HUES6 (cell line): ENCODE measurements around the gene PRR23E.

Source experiments
- H3K27ac ChIP-seq: 2 replicates; pipeline ENCODE4 v1.7.0; 2013; ENCODE audit warnings: low read depth, mild to moderate bottlenecking, low read length, inconsistent platforms
- H3K27me3 ChIP-seq: 2 replicates; pipeline ENCODE4 v1.6.1; 2013; ENCODE audit warnings: low read length; ENCODE audit not compliant: control insufficient read depth, insufficient read depth
- H3K36me3 ChIP-seq: 2 replicates; pipeline ENCODE4 v1.6.1; 2013; ENCODE audit warnings: low read length; ENCODE audit not compliant: control insufficient read depth, insufficient read depth
- H3K4me1 ChIP-seq: 2 replicates; pipeline ENCODE4 v1.6.1; 2013; ENCODE audit warnings: low read length; ENCODE audit not compliant: control insufficient read depth, insufficient read depth
- H3K4me3 ChIP-seq: 2 replicates; pipeline ENCODE4 v1.5.1; 2013; ENCODE audit warnings: low read depth, low read length
- H3K9ac ChIP-seq: one replicate; pipeline ENCODE4 v1.6.1; 2013; ENCODE audit warnings: mild to moderate bottlenecking, low read length
- H3K9me3 ChIP-seq: 2 replicates; pipeline ENCODE4 v1.6.1; 2013; ENCODE audit warnings: low read depth, low read length; ENCODE audit not compliant: control insufficient read depth, insufficient read depth

Gene PRR23E

GRCh38 chr3:127153506-127153815 lies 39.5 kb upstream of the PRR23E start:
- Histone ChIP-seq H3K27ac (no peak overlapping the region), H3K36me3 (no peaks in the 10 kb centered on the region), H3K4me1 (no peaks in the 10 kb centered on the region), H3K9ac (no peak overlapping the region), H3K4me3 (no peak overlapping the region), H3K27me3 (no peaks in the 10 kb centered on the region; the same call in 1 of the 2 replicates), H3K9me3 (no peaks in the 10 kb centered on the region; the same call in 1 of the 2 replicates)

- H3K9ac ChIP-seq: no peak overlapping the region
- H3K4me3 ChIP-seq: no peak overlapping the region
- no peaks in the 10 kb centered on the region for H3K36me3 ChIP-seq
- H3K27ac ChIP-seq: no peak overlapping the region
- peaks cover 4% of the 10 kb centered on the region; the same call in 1 of the 2 replicates for H3K4me1 ChIP-seq
- no peaks in the 10 kb centered on the region; the same call in 1 of the 2 replicates for H3K9me3 ChIP-seq
- peaks cover 9% of the 10 kb centered on the region; the same call in 1 of the 2 replicates for H3K27me3 ChIP-seq
Measured at GRCh38 chr3:127156338-127157050, 36.4 kb upstream of the PRR23E start.

- peaks cover 9% of the 10 kb centered on the region; the same call in 1 of the 2 replicates for H3K27me3 ChIP-seq
- peaks cover 4% of the 10 kb centered on the region; the same call in 1 of the 2 replicates for H3K4me1 ChIP-seq
- H3K27ac ChIP-seq: no peak overlapping the region
- no peaks in the 10 kb centered on the region; the same call in 1 of the 2 replicates for H3K9me3 ChIP-seq
- no peak overlapping the region for H3K4me3 ChIP-seq
- H3K36me3 ChIP-seq: no peaks in the 10 kb centered on the region
- no peak overlapping the region for H3K9ac ChIP-seq
Measured at GRCh38 chr3:127157171-127157828, 35.6 kb upstream of the PRR23E start.

- Histone ChIP-seq H3K27ac (no peak overlapping the region), H3K4me3 (no peak overlapping the region), H3K36me3 (no peaks in the 10 kb centered on the region), H3K9me3 (no peaks in the 10 kb centered on the region; the same call in 1 of the 2 replicates), H3K9ac (no peak overlapping the region), H3K27me3 (peaks cover 9% of the 10 kb centered on the region; the same call in 1 of the 2 replicates), H3K4me1 (peaks cover 4% of the 10 kb centered on the region; the same call in 1 of the 2 replicates)
Measured at GRCh38 chr3:127158614-127159229, 34.2 kb upstream of the PRR23E start.

DNA sequence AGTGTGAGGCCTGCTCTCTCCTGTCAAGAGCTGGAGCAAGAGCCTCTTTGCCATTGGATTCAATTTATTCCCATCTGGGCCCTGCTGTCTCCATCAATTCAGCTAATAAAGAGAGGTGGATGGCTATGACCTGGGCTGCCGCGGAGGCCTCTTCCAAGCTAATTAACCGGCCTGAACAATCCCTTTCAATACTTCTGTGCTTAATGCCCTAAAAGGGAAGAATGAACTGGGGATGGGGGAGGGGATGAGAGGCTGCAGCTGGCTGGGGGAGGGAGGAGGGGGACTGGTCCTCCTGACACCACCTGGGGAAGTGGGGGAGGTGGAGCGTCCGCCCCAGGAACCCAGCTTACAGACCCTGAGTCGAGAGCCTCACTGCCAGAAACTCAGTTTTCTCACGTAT lies 33.4 kb upstream of the PRR23E start:
- no peaks in the 10 kb centered on the region for H3K36me3 ChIP-seq
- no peaks in the 10 kb centered on the region; the same call in 1 of the 2 replicates for H3K9me3 ChIP-seq
- no peak overlapping the region for H3K27ac ChIP-seq
- no peak overlapping the region for H3K4me3 ChIP-seq
- H3K9ac ChIP-seq: no peak overlapping the region
- H3K4me1 ChIP-seq: peaks cover 4% of the 10 kb centered on the region; the same call in 1 of the 2 replicates
- peaks cover 9% of the 10 kb centered on the region; the same call in 1 of the 2 replicates for H3K27me3 ChIP-seq

DNA sequence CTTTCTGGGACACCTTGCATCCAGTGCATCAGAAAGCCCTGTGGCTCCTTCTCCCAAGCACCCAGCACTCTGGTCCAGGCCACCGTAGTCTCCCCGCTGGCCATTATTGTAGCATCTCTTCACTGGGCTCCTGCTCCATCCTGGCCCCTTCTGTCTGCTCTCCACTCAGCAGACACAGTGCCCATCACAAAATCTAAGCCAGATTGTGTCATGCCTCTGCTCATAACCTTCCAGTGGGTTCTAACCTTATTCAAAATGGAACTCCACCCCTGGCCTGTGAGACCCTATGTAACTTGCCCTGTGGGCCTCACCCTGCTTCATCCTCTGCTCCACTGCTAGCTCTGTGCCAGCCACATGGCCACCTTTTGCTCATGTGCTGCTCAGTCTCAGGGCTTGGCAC lies 31.7 kb upstream of the PRR23E start:
- H3K9me3 ChIP-seq: no peaks in the 10 kb centered on the region
- no peak overlapping the region for H3K9ac ChIP-seq
- H3K36me3 ChIP-seq: no peaks in the 10 kb centered on the region
- H3K4me1 ChIP-seq: peaks cover 4% of the 10 kb centered on the region; the same call in 1 of the 2 replicates
- no peak overlapping the region for H3K27ac ChIP-seq
- no peak overlapping the region for H3K4me3 ChIP-seq
- H3K27me3 ChIP-seq: peaks cover 9% of the 10 kb centered on the region; the same call in 1 of the 2 replicates

- Histone ChIP-seq H3K9me3 (no peaks in the 10 kb centered on the region), H3K36me3 (no peaks in the 10 kb centered on the region)
Measured at GRCh38 chr3:127161973-127162579, 30.9 kb upstream of the PRR23E start.

DNA sequence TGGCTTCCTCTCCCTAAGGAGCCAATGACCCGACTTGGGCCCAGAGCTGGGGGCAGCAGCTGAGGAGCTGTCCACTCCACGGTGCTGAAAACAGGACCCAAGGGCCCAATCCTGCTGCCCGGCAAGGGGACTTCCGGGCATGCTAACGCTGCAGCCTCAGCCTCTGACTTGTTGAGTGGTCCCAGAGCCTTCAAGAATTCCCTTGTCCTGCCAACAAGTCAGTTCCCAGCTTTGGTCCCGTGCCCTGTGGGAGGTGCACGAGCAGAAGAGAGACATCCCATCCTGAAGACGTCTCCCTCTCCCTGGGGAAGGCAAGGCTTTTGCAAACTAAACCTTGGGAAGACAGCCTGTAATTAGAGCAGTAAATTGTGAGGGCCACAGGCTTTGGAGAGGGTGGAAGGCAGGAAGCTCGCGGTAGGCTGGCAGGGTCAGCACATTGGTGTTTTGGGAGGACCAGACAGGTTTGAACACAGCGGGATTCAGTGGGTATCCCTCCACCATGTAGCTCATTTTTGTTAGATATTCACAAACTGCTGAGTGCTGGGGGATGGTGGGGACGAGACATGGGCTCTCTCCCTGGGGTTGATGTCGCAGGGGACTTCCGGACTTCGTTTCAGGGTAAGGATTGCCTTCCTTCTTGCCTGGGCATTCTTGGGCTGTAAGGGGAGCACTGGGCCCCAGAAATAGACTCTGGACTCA lies 29.8 kb upstream of the PRR23E start:
- Histone ChIP-seq H3K4me3 (no peak overlapping the region), H3K27me3 (peaks cover 9% of the 10 kb centered on the region; the same call in 1 of the 2 replicates), H3K9ac (no peak overlapping the region), H3K4me1 (peaks cover 4% of the 10 kb centered on the region; the same call in 1 of the 2 replicates), H3K27ac (no peak overlapping the region), H3K36me3 (no peaks in the 10 kb centered on the region), H3K9me3 (no peaks in the 10 kb centered on the region)

More at GRCh38 chr3:127161973-127162579, 30.9 kb upstream of the PRR23E start:
- Histone ChIP-seq H3K27me3 (peaks cover 9% of the 10 kb centered on the region; the same call in 1 of the 2 replicates), H3K27ac (no peak overlapping the region), H3K4me3 (no peak overlapping the region), H3K4me1 (peaks cover 4% of the 10 kb centered on the region; the same call in 1 of the 2 replicates), H3K9ac (no peak overlapping the region)

DNA sequence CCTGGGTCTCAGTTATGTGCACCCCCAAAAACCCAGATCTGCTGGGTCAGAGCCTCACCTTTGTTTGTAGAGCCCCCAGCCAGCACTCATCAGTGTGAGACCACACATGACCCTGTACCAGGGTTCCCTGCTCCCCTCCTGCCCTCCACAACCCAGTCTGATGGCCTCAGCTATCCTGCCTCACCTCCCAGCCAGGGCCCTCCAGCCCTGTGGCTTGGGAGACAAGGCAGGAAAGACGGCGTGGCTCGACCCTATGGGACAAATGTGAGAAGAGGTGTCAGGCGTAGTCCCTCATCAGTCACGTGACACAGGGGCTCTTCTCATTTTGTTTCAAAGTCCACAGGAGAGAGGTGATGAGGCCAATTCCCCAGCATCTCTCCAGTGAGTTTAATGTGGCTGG lies 28.3 kb upstream of the PRR23E start:
- Histone ChIP-seq H3K27ac (no peak overlapping the region), H3K27me3 (peaks cover 9% of the 10 kb centered on the region; the same call in 1 of the 2 replicates), H3K9ac (no peak overlapping the region), H3K4me1 (peaks cover 4% of the 10 kb centered on the region; the same call in 1 of the 2 replicates), H3K36me3 (no peaks in the 10 kb centered on the region), H3K9me3 (no peaks in the 10 kb centered on the region), H3K4me3 (no peak overlapping the region)

GRCh38 chr3:127165036-127165435 lies 27.9 kb upstream of the PRR23E start:
- no peaks in the 10 kb centered on the region for H3K36me3 ChIP-seq
- peaks cover under 1% of the 10 kb centered on the region; the same call in 1 of the 2 replicates for H3K4me1 ChIP-seq
- no peak overlapping the region for H3K27ac ChIP-seq
- H3K9me3 ChIP-seq: no peaks in the 10 kb centered on the region
- H3K27me3 ChIP-seq: peaks cover 6% of the 10 kb centered on the region; the same call in 1 of the 2 replicates
- H3K9ac ChIP-seq: no peak overlapping the region
- H3K4me3 ChIP-seq: no peak overlapping the region
